Measurements from ENCODE around the gene FAM118B.
A peak's percentile ranks its signal among the peaks of the same experiment; 100 is the strongest.

FAM118B gene

DNA sequence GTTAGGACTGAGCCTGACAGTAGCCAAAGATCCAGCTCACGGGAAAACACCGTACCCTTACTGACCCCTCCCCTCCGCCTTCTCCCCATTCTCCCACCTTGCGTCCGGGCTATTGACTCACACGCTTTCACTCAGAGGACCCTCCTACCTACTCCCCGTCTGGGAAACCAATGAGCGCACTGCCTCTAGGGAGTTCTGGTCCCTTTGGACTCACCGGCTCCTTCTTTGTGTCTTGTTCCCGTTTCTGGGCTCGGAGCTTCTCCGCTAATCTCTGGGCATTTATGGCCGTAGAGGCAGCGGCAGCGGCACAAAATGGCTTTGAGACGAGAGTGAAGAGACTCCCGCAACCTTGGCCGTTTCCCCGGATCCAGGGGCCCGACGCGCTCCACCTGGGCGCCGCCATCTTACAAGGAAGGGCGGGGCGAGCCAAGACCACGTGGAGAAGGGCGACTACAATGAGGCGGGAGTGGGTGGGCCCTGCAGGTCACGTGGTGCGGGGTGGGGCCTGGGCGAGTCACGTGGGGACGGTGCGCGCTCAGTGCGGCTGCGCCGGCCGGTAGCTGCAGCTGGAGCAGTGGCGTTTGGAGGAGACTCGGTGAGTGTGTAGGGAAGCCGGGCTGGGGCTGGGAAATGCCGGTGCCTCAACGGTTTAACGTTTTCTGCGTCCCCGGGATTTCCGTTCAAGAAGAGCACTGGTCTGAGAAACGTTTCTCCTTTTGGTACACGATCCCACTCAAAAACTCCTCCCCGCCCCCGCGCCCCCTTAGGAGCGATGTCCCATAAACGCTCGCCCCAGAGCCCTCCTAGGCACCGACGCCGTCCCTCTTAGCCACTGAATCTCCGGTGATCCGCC is at the start of gene FAM118B, which contains the start of gene RPUSD4:
TSS of gene FAM118B (plus strand) at position 547 of the 853 bp plus-strand sequence. CDS start 23,220 bp downstream, outside the sequence.
TSS of gene RPUSD4 (minus strand) at position 415 of the 853 bp plus-strand sequence. CDS start at position 403, 12 bp downstream.
- TF ChIP-seq ZFX (IDR thresholded peaks at IDR 0.05; ENCODE audit: borderline replicate concordance) = no peak
- TF ChIP-seq, protein P1, sequence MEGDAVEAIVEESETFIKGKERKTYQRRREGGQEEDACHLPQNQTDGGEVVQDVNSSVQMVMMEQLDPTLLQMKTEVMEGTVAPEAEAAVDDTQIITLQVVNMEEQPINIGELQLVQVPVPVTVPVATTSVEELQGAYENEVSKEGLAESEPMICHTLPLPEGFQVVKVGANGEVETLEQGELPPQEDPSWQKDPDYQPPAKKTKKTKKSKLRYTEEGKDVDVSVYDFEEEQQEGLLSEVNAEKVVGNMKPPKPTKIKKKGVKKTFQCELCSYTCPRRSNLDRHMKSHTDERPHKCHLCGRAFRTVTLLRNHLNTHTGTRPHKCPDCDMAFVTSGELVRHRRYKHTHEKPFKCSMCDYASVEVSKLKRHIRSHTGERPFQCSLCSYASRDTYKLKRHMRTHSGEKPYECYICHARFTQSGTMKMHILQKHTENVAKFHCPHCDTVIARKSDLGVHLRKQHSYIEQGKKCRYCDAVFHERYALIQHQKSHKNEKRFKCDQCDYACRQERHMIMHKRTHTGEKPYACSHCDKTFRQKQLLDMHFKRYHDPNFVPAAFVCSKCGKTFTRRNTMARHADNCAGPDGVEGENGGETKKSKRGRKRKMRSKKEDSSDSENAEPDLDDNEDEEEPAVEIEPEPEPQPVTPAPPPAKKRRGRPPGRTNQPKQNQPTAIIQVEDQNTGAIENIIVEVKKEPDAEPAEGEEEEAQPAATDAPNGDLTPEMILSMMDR (IDR thresholded peaks at IDR 0.05) = no peak
- peak within 1 kb of the TSS; percentile 55 for H3K27ac ChIP-seq

GRCh38 chr11:126162306-126163030 is 49.1 kb upstream of the FAM118B start:
- no peak for TF ChIP-seq ZFX (IDR thresholded peaks at IDR 0.05; ENCODE audit: borderline replicate concordance)
- TF ChIP-seq, protein P1 (IDR thresholded peaks at IDR 0.05) = no peak
- no peak overlapping the region for H3K27ac ChIP-seq

DNA sequence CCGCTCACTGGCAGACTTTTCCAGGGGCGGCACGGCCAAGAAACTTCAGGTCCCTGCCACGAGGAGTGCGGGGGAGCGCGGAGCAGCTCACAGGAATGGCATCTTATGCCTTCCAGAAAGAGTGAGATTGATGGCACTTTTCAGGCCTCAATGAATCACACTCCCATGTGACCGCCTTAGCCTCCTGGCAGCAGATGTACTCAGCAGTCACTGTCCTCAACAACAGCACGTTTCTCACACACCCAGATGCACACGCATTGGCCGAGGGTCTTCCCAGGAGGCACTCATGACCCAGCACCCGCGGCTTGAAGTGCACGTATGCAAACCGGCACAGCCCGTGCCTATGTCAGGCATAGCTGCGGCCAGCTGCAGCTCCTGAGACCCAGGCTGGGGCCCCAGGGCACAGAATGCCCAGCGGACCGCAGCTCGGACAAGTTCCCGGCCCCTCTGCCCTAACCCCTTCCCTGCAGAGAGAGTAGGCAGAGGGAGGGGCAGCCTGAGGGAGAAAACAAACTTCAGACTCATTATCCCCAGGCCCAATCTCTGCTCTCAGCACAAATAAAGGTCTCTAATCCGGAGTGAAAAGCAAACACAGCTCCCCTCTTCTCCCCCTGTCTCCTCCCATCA is 48.4 kb upstream of the FAM118B start:
- H3K27ac ChIP-seq = no peak overlapping the region
- no peak for TF ChIP-seq ZFX (IDR thresholded peaks at IDR 0.05; ENCODE audit: borderline replicate concordance)
- TF ChIP-seq, protein P1 (IDR thresholded peaks at IDR 0.05) = no peak

GRCh38 chr11:126163779-126164178 is 47.8 kb upstream of the FAM118B start:
- no peak for TF ChIP-seq ZFX (IDR thresholded peaks at IDR 0.05; ENCODE audit: borderline replicate concordance)
- TF ChIP-seq, protein P1 (IDR thresholded peaks at IDR 0.05) = no peak
- H3K27ac ChIP-seq = no peak overlapping the region

GRCh38 chr11:126164781-126165180 is 46.8 kb upstream of the FAM118B start:
- TF ChIP-seq, protein P1 (IDR thresholded peaks at IDR 0.05) = no peak
- no peak for TF ChIP-seq ZFX (IDR thresholded peaks at IDR 0.05; ENCODE audit: borderline replicate concordance)
- no peak overlapping the region for H3K27ac ChIP-seq

GRCh38 chr11:126165311-126165720 is 46.3 kb upstream of the FAM118B start:
- no peak overlapping the region for H3K27ac ChIP-seq
- TF ChIP-seq, protein P1 (IDR thresholded peaks at IDR 0.05) = no peak
- no peak for TF ChIP-seq ZFX (IDR thresholded peaks at IDR 0.05; ENCODE audit: borderline replicate concordance)

Measured in 22Rv1 (cell line).